IMR-90 (cell line): ENCODE data around the gene ADGRL3. TPM values are rescaled to one million over a fixed set of nuclear protein-coding genes. Genes with fewer than 3 reads are reported as not detected.

ENCODE experiments used
- ATAC-seq: fragments of 200-7000 bp; cut with Tn5 transposase; 2 replicates; pipeline ENCODE4 v1.9.1; 2020; ENCODE audit warnings: low read depth, mild to moderate bottlenecking, moderate library complexity
- BruUV-seq: library from RNA; stranded (reverse); fragments of 400-500 nt; replicated peaks from 2 replicates; lab custom pipeline; 2021; lab: Mats Ljungman, UMichigan
- CTCF ChIA-PET: fragments of 300-600 bp; formaldehyde crosslinking; extraction: SDS; loops from one replicate; lab custom pipeline; 2021; ENCODE audit warnings: antibody characterized with exemption; lab: Yijun Ruan, JAX
- POLR2A ChIA-PET: fragments of 300-600 bp; sonication (Branson Sonifier 250); formaldehyde crosslinking; loops from one replicate; lab custom pipeline; 2022; ENCODE audit warnings: antibody characterized with exemption; ENCODE audit not compliant: unreplicated experiment; lab: Charles Lee
- DNase-seq: peaks from one replicate; pipeline ENCODE4 v3.0.0; 2013
- H2AFZ ChIP-seq: replicated peaks from 2 replicates; pipeline ENCODE3; 2013; ENCODE audit warnings: low read length, mild to moderate bottlenecking; ENCODE audit not compliant: poor library complexity
- H2AK5ac ChIP-seq: 2 replicates; pipeline ENCODE4 v1.6.1; 2013; ENCODE audit warnings: low read depth, low read length, inconsistent platforms
- H2AK9ac ChIP-seq: replicated peaks from 2 replicates; pipeline ENCODE3; 2013; ENCODE audit warnings: mild to moderate bottlenecking, low read depth, low read length, moderate library complexity; ENCODE audit not compliant: poor library complexity
- H2BK120ac ChIP-seq: 2 replicates; pipeline ENCODE4 v1.6.1; 2013; ENCODE audit warnings: low read depth, low read length, inconsistent platforms
- H2BK15ac ChIP-seq: 3 replicates; pipeline ENCODE4 v1.6.1; 2013; ENCODE audit warnings: low read depth, low read length, inconsistent platforms
- H2BK20ac ChIP-seq: 2 replicates; pipeline ENCODE4 v1.6.1; 2013; ENCODE audit warnings: low read depth, mild to moderate bottlenecking, inconsistent platforms, low read length, moderate library complexity
- H2BK5ac ChIP-seq: 2 replicates; pipeline ENCODE4 v1.6.1; 2013; ENCODE audit warnings: mild to moderate bottlenecking, low read depth, low read length, inconsistent platforms; ENCODE audit not compliant: poor library complexity, severe bottlenecking
- H3K14ac ChIP-seq: replicated peaks from 2 replicates; pipeline ENCODE4 v1.6.1; 2013; ENCODE audit warnings: low read depth, low read length, inconsistent platforms
- H3K18ac ChIP-seq: 2 replicates; pipeline ENCODE4 v1.6.1; 2013; ENCODE audit warnings: low read depth, low read length, control low read depth
- H3K23ac ChIP-seq: 2 replicates; pipeline ENCODE4 v1.6.1; 2013; ENCODE audit warnings: low read depth, low read length, inconsistent platforms
- H3K27ac ChIP-seq: 2 replicates; pipeline ENCODE4 v1.5.1; 2013; ENCODE audit warnings: mild to moderate bottlenecking, control low read depth, low read length; ENCODE audit not compliant: insufficient read depth
- H3K27me3 ChIP-seq: 2 replicates; pipeline ENCODE4 v1.6.1; 2013; ENCODE audit warnings: low read length; ENCODE audit not compliant: control insufficient read depth, insufficient read depth
- H3K36me3 ChIP-seq: 2 replicates; pipeline ENCODE4 v1.6.1; 2013; ENCODE audit warnings: low read length, mixed read lengths; ENCODE audit not compliant: control insufficient read depth, insufficient read depth
- H3K4ac ChIP-seq: 2 replicates; pipeline ENCODE4 v1.6.1; 2013; ENCODE audit warnings: low read depth, low read length, inconsistent platforms
- H3K4me1 ChIP-seq: 2 replicates; pipeline ENCODE4 v1.6.1; 2013; ENCODE audit warnings: low read length, mixed read lengths; ENCODE audit not compliant: control insufficient read depth, insufficient read depth
- H3K4me2 ChIP-seq: 2 replicates; pipeline ENCODE4 v1.6.1; 2013; ENCODE audit warnings: low read depth, mild to moderate bottlenecking, control low read depth, low read length, moderate library complexity
- H3K4me3 ChIP-seq: 2 replicates; pipeline ENCODE4 v1.5.1; 2013; ENCODE audit warnings: low read depth, mild to moderate bottlenecking, control low read depth, low read length, moderate library complexity; ENCODE audit not compliant: insufficient read depth
- H3K56ac ChIP-seq: 2 replicates; pipeline ENCODE4 v1.6.1; 2013; ENCODE audit warnings: low read length, inconsistent platforms; ENCODE audit not compliant: insufficient read depth; ENCODE audit errors: extremely low read depth
- H3K79me1 ChIP-seq, 2 experiments: 2 replicates each; pipeline ENCODE4 v1.6.1; 2013; ENCODE audit warnings: low read length in 2 of 2, inconsistent platforms in 1 of 2, low read depth in 1 of 2
- H3K9ac ChIP-seq: 2 replicates; pipeline ENCODE4 v1.6.1; 2013; ENCODE audit warnings: low read depth, low read length, control low read depth
- H3K9me1 ChIP-seq: 2 replicates; pipeline ENCODE4 v1.6.1; 2013; ENCODE audit warnings: low read length, inconsistent platforms; ENCODE audit not compliant: insufficient read depth
- H3K9me3 ChIP-seq: 2 replicates; pipeline ENCODE4 v1.6.1; 2013; ENCODE audit warnings: low read length; ENCODE audit not compliant: control insufficient read depth, insufficient read depth
- H4K20me1 ChIP-seq: 2 replicates; pipeline ENCODE4 v1.6.1; 2013; ENCODE audit warnings: low read length, inconsistent platforms; ENCODE audit not compliant: insufficient read depth
- H4K5ac ChIP-seq: 2 replicates; pipeline ENCODE4 v1.6.1; 2013; ENCODE audit warnings: mild to moderate bottlenecking, low read depth, low read length, control low read depth
- H4K8ac ChIP-seq, 2 experiments: 2 replicates each; pipeline ENCODE4 v1.6.1; 2013; ENCODE audit warnings: low read depth in 2 of 2, low read length in 2 of 2, control low read depth in 1 of 2, inconsistent platforms in 1 of 2
- H4K91ac ChIP-seq: 2 replicates; pipeline ENCODE4 v1.6.1; 2013; ENCODE audit warnings: low read depth, low read length, inconsistent platforms; ENCODE audit not compliant: insufficient read depth
- RAD21 ChIP-seq: IDR thresholded peaks from 2 replicates; pipeline ENCODE4 v1.6.1; 2012; ENCODE audit warnings: low read length, improper control_type of control experiment
- WGBS, 2 experiments: methylation state at CpG; one replicate each; pipeline versions ENCODE4 v1.1.5 to v1.1.7; 2013; ENCODE audit warnings: missing lambda C conversion rate in 2 of 2; ENCODE audit not compliant: insufficient read length in 1 of 2; ENCODE audit errors: extremely low coverage in 2 of 2; 5-methylcytosine and 5-hydroxymethylcytosine counted together
- dilution Hi-C: fragments of 300-500 bp; cut with HindIII; formaldehyde crosslinking; loops from one replicate; pipeline ENCODE4 v1.14.3; 2018; ENCODE audit warnings: low sequenced_read_pairs; ENCODE audit not compliant: unreplicated experiment
- in situ Hi-C: fragments of 300-500 bp; cut with MboI; formaldehyde crosslinking; loops from 3 replicates; pipeline ENCODE4 v1.14.3; 2019; ENCODE audit warnings: low sequenced_read_pairs, inconsistent platforms, mixed read lengths
- intact Hi-C: fragments of 100-400 bp; cut with micrococcal nuclease; formaldehyde crosslinking; loops from 2 replicates; pipeline ENCODE4 v1.10.0; 2022
- polyA plus RNA-seq, 3 experiments: library from polyadenylated mRNA; depleted of rRNA; stranded (reverse); fragments of >200 nt; gene quantifications; 2 replicates each; pipeline ENCODE4 v1.2.3, GENCODE V29; 2012; ENCODE audit warnings: low replicate concordance in 1 of 3
- total RNA-seq: library from RNA; depleted of rRNA; stranded (reverse); fragments of >200 nt; gene quantifications from 2 replicates; pipeline ENCODE4 v1.2.3, GENCODE V29; 2012

ADGRL3 gene
- total and polyA plus RNA-seq, 2 of the 4 experiments (the other 2 are of a cell fraction) = 0.46 to 2.5 TPM

- in situ Hi-C loops = no loop called here
- Histone ChIP-seq H3K4me3 (no peak overlapping the region), H3K27ac (no peak overlapping the region), H2BK120ac (no peak overlapping the region), H3K27me3 (no peaks in the 10 kb centered on the region), H3K56ac (no peak overlapping the region), H3K4me2 (no peak overlapping the region), H3K9me1 (no peaks in the 10 kb centered on the region), H2AK9ac (no peak overlapping the region), H2AFZ (no peak overlapping the region), H3K4me1 (no peaks in the 10 kb centered on the region), H3K4ac (no peak overlapping the region), H3K79me1 (no peaks in the 10 kb centered on the region), H3K36me3 (no peaks in the 10 kb centered on the region), H3K9ac (no peak overlapping the region), H3K14ac (no peak overlapping the region), H2BK20ac (no peak overlapping the region), H4K5ac (no peak overlapping the region), H3K18ac (no peak overlapping the region), H3K9me3 (no peaks in the 10 kb centered on the region), H4K91ac (no peak overlapping the region), H2BK15ac (no peak overlapping the region), H4K20me1 (no peaks in the 10 kb centered on the region), H2BK5ac (no peak overlapping the region), H3K23ac (no peak overlapping the region), H2AK5ac (no peak overlapping the region), H4K8ac (no peak overlapping the region)
- no peak for DNase-seq
- ATAC-seq = no peak
- ChIA-PET CTCF (no interaction called here), POLR2A (no interaction called here)
- no CpG with 5 or more reads among the region's 7 CpGs for WGBS, 2 experiments
- BruUV-seq = no TSS peak
- TF ChIP-seq RAD21 = no peak
- intact Hi-C loops = no loop called here
- dilution Hi-C loops = no loop called here
Measured at GRCh38 chr4:61723492-61723891, 523.4 kb downstream of the ADGRL3 start.
